GM18868 (cell line): ENCODE data around the gene SPRY1.
A peak's percentile ranks its signal among the peaks of the same experiment; 100 is the strongest.

ENCODE experiments used
- ATAC-seq: cut with Tn5 transposase; IDR thresholded peaks from one replicate; pipeline ENCODE4 v1.9.1; 2021; ENCODE audit warnings: mild to moderate bottlenecking, moderate library complexity; ENCODE audit not compliant: unreplicated experiment

The SPRY1 gene, protein sequence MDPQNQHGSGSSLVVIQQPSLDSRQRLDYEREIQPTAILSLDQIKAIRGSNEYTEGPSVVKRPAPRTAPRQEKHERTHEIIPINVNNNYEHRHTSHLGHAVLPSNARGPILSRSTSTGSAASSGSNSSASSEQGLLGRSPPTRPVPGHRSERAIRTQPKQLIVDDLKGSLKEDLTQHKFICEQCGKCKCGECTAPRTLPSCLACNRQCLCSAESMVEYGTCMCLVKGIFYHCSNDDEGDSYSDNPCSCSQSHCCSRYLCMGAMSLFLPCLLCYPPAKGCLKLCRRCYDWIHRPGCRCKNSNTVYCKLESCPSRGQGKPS

DNA sequence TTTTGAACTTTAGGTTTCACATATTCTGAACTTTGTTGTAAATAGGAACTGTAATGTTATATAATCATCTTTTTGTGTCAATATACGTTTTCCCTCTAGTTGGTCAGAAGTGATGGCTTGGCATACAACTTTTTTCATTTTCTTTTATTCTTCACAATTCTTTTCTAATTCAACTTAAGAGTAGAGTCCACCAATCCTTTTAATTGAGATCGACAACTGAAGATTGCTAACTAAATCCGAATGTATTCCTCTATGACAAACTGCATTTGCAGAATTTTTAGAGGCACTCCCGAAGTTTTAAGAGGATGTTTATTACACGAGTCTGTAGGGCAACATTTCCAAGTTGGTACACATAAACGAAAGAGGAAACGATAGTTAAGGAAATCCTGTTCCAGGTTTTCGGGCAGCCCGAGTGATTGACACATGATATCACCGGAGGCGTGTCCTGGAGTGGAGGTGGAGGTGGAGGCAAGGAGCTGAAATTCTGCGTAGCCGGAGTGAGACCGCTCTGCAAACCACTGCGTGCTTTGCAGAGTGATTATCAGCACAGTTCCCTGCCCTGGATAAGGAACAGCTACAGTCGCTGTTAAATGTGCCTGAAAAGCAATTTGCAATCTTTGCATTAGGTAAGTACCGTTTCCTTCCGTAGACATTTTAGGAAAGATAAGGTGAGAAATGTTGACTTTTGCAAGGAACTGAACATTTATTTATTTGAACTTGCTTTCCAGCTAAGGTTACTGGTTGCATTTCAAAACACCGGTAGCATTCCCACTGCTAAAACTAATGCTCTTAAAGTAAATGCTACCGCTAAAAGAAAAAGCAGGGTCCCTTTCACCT is at the start of gene SPRY1:
SPRY1 (plus strand) TSS at position 489 of the 837 bp plus-strand sequence. CDS start 4,797 bp downstream, outside the sequence.
- ATAC-seq, result peak; percentile 60

DNA sequence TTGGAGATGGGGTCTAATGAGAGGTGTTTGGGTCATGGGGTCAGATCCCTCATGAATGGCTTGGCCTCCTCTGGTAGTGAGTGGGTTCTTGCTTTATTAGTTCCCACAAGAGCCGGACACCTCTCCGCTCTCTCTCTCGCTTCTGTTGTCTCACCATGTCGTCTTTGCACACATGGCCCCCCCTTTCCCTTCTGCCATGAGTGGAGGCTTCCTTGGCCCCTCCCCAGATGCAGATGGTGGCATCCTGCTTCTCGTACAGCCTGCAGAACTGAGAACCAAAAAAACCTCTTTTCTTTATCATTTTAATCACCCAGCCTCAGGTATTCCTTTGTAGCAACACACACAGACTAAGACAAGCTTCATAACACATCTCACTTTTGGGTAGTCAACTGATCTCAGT is 49.6 kb upstream of the SPRY1 start:
- ATAC-seq, result no peak

DNA sequence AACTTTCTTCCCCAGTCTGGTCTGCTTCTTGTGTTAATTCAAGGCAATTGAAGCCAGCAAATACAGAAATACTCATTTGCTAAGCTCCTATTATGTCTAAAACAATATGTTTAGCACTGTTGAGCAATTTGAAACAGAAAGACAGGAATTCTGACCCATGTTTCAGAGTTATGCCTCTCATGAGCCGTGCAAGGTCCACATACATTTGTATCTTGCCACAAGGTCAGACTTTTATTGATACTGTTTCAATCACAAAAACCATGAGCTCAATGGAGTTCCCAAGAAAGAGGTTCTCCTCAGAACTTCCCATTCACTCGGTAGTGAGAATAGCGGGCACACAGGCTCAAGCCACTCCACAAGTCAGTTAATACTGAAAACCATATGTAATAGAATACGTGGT is 47.6 kb upstream of the SPRY1 start:
- no peak for ATAC-seq

DNA sequence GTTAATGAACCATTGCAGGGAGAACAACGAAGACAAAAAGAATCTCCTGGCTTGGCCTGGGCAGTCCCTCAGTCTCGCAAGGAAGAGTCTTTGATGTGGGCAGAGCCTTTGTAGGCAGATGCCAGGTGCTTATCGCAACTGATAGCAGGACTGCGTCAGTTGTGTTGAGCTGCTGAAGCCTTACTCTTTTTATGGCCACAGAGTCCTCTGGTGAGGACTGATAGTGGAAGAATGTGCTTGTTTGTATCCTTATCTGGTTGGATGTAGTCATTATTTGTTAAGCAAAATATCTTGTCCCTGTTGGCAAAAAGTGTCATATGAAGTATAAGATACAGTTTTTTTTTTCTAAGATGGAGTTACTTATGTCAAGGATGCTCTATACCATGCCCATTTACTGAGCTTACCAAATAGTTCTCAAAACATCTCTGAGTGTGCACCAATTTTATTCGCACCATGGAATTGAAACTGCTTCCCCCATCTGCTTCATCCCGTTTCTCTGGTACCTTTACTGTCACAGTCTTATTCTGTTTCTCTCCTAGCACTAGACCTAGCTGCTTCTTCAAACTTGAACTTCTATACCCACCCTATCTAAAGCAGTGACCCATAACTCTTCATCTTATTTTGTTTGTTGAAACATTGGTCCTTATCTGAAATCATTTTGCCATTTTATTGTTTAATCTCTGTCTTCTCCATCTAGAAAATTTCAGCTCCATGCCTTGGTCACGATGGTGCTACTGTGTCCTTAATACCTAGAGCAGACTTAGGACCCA is 47.0 kb upstream of the SPRY1 start:
- ATAC-seq, result no peak

DNA sequence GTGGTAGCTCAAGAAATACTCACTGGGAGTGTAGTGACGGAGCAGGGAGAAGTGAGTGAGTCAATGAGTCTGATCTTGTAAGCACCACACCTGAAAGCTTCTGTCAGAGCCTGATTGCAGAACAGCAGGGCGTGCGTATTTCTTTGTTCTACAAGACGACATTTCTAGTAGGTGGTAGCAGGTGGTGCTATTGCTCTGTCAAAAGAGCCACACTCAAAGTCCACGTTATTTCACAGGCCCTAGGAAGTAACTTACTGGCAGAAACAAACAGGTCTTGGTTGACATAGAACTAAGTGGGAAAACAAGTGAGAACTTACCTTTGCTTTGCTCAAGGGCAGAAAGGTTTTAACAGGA is 46.4 kb upstream of the SPRY1 start:
- peak; percentile 59 for ATAC-seq

DNA sequence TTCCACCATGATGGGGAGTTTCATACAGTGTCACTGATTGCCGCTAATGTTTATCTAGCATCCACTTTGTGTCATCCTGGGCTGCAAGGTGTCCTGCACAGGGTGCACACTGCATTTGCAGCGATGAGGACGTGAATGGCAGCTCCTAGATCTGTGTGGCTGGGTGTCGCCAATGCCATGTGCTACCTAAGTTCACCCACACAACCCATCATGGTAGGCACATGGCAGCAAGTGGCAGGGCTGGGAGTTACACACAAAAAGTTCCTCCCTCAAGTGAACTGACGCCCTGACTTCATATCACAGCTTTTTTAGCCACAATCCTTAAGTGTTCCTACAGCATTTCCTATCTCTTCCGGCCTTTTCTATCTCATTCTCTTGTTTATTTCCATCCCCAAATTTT is 45.9 kb upstream of the SPRY1 start:
- ATAC-seq, result no peak

DNA sequence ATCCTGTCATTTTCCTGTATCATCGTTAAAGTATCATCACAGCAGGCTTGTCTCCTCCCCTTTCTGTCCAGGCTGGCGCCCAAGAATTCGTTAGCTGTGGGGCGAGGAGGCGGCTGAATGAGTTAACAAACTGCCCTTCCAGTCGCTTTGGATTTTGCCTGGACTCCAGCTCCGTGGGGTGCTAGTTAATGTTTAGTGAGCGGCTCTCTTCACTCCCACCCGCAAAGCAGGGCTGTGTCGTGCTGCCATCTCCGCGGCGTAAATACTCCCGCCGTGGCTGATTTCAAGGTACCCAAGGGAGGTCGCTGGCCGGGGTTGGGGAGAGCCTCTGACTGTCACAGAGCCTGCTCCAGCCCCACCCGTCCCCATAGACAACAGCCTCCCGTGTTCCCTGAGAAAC is 44.9 kb upstream of the SPRY1 start:
- ATAC-seq, result no peak

DNA sequence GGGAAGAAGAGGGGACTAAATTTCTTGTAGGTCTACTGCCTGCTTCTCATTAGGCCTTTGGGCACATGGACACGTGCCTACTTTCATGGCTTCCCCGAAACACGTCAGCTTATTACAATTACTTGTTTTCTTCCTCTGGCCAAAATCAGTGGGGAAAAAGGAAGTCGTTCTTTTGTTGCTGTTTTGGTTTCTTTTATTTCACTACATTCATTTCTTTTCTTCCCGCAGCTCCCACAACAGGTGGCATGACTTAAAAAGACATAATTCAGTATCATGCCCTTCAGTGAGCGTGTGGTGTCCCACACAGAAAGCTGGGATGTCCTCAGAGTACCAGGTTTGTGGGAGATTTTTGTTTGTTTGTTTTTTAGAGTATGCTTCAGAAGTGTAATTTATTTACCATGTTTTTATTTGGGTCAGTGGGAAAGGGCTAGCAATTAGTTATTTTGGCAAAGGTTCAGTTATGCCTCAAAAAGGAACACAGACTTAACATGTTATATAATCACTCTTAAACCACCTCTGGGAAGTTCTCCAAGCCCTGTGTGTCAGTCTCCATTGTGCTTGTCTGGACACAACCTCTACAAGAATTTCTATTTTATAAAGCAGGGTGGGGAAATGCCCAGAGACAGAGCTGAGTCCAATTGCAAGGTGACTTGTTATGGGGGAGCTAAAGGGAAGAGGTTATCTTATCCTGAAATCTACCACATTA is 44.2 kb upstream of the SPRY1 start:
- no peak for ATAC-seq

DNA sequence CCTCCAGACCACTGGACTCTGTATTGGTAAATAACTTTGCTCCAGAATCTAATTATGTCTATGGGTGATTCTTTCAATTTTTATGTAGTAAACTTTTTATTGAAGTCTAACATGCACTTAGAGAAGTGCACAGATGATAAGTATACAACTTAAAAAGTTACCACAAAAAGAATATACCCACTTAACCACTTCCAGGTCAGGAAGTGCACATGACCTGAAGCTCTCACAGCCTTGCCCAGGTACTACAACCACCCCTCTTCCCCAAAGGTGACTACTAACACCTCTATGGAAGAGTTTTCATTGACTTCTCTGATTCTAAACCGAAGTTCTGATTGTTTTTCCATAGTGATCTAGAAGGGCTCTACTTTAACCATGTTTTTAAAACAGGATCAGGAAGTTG is 43.6 kb upstream of the SPRY1 start:
- no peak for ATAC-seq

DNA sequence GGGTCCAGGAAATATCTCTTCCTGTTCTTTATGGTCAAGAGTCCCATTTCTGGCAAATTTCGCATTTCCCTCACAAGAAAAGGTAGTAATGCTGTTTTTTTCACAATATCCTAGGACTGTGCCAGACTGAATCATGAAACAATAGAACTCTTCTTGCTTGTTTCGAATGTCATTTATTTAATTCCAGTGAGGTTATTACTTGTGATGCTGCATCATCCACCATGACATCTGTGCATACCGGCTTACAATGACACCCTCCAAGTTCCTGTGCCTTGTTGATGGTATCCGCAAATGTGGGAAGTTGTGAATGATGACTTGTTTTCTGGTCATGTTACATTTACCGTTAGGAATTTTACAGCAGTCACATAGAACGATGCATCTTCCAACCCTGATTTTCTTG is 42.9 kb upstream of the SPRY1 start:
- ATAC-seq, result no peak

DNA sequence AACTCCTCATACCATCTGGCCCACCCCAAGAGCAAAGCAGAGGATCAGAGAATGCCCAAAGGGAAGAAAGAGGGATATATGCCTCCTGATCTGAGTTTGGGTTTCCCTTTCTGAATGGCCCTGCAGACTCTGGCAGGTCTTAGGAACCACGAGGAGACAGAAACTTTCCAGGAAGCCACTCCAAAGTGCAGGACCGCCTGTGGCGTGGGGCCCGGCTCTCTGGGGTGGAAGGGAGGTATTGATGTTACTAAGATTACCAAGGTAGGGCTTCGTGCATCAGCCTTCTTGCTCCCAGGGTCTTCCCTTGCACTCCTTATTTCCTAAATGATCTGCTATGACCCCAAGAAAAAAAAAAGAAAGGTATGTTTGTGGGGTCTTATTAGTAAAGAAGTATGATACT is 41.9 kb upstream of the SPRY1 start:
- ATAC-seq, result no peak

DNA sequence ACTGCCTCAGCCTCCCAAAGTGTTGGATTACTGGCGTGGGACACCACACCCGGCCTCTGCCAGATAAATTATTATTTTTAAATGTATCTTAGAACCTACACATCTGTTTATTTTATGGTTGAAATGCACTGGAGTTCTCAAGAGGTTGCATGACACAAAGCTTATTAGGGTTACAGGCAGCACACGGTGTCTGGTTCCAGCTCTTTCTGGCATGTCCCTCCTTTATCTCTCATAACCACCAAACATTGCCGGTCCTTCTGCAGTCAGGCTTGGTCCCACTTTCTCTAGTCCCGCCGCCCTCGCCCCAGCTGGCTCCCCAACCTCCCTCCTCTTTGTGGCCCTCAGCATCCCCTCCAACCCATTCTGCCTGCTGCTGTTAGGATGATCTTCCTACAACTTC is 39.7 kb upstream of the SPRY1 start:
- no peak for ATAC-seq

DNA sequence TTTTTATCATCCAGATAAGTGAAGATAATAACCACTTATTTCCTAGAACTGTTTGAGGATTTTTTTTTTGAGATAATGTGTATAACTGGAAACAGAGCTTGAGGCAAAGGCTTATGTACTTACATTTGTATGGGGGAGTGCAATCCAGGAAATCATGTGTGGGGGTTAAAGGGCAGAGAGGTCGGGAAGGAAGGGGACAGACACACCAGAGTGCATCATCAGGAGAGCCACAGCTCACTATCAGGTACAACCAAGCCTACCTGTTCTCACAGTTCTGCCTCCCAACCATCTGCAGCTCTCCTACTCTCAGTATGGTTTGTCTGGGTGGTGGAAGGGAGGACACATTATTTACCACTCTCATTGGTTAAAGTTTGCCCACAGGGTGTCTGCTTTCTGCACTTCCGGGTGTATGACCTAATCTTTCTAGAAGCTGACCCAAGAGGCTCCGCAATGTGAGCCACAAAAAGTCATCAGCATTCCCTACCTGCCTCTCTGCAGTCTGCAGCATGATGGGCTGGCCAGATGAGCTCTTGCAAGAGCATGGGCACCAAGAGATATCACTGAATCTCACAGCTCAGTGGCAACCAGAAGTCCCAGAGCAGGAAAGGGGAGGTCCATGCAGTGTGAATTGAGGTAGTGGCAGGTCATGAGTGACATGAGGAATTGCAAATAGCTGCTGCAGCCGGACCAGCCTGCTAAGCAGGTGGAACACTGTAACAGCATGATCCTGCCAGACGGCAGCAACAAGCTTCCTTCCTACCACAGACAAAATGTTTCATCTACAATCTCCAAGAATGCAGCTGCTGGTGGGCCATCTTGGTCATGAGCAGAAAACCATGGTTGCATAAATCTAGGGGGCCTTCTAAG is 36.9 kb upstream of the SPRY1 start:
- no peak for ATAC-seq

DNA sequence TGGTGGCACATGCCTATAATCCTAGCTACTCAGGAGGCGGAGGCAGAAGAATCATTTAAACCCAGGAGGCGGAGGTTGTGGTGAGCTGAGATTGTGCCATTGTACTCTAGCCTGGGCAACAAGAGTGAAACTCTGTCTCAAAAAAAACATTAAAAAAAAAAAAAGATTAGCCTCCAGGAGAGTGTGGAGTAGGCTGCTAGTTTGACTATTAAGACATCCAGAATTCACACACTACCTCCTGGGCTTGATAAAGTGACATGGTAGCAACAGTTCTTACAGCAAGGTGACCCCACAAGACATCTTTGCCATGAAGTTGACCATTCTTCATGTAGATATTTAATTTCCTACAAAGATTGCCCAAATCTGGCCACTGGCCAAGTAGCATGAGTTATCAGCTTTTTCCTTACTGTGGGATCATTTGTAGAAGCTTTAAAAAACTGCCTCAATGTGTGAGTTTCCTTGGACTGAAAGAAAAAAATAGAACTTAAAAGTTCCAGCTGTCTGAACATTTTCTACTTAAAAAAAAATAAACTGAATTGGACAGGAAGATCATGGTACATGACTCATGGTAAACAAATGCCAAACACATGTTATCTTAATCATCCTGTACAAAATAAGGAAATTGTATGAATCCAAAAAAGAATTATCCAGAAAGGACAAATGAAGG is 35.3 kb upstream of the SPRY1 start:
- ATAC-seq, result no peak

DNA sequence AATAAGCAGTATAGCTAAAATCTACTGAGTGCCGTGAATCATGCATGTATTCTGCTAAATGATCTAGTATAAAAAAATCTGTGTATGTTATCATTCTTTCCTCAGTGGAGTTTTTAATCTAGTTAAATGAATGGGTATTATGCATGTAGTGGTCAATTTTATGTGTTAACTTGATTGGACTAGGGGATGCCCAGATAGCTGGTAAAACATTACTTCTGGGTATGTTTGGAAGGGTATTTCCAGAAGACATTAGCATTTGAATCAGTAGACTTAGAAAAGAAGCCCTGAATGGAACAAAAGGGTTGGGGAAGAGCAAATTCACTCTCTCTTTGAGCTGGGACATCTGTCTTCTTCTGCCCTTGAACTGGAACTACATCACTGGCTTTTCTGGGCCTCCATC is 34.5 kb upstream of the SPRY1 start:
- no peak for ATAC-seq

DNA sequence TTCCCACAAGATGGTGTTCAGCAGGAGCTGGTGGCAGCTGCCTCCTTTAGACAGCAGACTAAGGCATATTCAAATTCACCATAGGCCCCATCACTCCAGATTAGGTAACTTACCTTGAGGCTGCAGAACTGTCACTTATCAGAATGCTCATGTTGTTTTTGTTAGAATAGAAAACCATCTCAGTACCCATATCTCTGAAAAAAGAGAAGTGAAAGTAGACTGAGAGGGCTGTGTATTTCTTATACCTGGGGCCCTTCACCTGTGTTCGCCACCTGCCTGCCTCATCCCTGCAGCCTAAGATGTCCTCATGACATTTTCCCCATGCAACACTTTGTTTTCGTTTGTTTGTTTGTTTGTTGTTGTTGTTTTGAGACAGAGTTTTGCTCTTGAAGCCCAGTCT is 32.9 kb upstream of the SPRY1 start:
- ATAC-seq, result peak; percentile 97

DNA sequence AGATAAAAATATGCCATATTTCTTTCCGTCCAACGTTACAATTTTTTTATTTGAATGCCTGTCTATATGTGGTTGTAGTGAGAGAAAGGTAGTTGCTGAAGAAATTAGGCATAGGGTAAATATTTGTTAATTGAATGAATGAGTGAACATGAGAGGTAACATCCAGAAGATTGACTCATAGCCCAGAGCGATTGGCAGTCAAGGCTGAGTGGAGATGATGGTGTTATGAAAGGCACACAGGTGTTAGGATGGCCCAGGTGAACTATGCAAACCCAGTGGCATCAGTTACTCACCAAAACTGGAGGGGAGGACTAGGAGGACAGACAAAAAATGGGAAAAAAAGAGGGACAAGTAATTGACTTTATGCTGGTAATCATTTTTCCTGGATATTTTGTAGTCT is 31.7 kb upstream of the SPRY1 start:
- no peak for ATAC-seq

DNA sequence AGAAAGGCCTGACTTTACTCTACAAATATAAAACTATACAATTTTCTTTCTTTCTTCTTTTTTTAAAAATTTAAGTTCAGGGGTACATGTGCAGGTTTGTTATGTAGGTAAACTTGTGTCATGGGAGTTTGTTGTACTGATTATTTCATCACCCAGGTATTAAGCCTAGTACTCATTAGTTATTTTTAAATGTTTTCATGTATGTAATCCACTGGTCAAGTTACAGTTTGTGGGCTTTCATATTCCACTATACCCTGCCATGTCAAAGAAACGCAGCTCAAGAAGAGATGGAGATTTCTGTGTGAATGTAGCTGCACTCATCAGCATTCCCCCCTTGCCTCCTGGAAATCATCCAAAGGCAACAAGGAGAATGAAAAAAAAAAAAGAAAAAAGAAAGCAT is 31.2 kb upstream of the SPRY1 start:
- no peak for ATAC-seq

DNA sequence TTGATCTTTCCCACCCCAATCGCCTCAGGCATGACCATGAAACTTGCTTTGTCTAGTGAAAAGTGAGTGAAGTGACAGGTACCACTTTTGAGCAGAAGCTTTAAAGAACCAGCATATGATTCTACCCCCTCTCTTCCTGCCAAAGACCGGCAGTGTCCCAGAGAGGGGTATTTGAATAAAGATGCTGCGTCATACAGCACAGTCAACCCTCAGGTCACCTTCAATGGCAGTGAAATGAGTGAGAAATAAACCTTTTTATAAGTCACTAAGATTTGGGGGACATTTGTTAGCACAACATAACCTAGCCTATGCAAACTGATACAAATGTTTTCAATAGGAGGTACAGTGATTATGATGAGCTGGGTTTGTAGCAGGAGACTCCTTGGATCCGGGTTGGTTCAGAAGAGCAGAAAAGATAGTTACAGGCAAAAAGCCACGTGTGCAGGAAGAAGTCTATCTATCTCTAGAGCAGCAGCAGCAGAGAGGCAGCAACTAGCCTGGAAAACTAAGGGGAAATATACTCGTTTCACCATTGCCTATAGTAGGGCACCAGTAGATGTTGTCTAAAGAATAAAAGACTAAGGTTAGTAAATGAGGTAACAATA is 30.3 kb upstream of the SPRY1 start:
- no peak for ATAC-seq
